Measurements from ENCODE around the gene IGFN1.
"Not testable (repeated sequence)": the region's sequence is repeated elsewhere in the genome, so short reads cannot be mapped to it uniquely, and the experiment has no call there.

IGFN1 gene

DNA sequence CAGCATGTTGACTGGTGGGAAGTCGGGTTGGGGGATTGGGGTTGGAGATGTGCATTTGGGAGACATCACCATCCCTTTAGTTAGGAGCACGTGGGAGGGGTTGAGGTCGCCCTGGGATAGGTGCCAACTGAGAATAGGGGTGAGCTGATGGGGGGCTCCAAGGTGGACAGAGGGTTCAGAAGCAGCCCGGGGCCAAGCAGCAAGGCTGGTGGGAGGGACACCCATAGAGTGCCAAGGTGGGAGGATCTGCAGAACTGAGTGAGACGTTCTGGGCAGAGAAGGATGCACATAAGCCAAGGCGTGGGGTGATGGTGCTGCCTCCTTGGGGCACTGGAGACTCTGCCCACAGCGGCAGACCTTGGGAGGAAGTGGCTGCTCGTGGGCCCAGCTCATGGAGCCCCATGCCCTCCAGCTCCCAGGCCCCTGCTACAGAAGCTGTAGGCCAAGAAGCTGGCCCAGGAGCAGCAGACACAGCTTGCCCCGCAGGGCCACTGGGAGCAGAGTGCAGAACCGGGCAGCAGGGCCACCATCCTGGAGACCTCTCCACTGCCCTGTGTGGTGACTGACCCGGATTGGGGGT is 61.3 kb downstream of the IGFN1 start:
- DNase-seq: no peak

DNA sequence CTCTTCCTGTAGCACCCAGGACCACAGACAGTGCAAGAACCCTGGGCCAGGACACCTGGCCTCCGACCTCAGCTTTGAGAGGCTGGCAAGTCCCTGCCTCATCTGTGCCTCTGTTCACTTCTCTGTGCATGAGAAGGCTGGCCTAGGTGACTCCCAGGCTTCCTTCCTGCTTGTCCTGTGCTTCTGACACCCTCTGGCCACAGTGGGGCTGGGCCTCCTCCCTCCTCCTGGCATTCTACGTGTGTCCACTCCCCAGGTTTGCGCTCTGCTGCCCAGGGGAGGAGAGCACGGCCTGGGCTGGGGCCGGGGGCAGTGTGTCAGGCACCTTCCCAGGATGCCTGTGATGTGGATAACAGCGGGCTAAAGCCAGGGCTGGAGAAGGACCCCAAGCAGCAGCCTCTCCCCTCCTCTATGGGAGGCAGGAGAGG is 62.3 kb downstream of the IGFN1 start:
- no peak for DNase-seq

- DNase-seq: no peak
These were observed 62.8 kb downstream of the IGFN1 start for GRCh38 chr1:201253411-201253810.

GRCh38 chr1:201253906-201254624 is 63.4 kb downstream of the IGFN1 start:
- DNase-seq: no peak

DNA sequence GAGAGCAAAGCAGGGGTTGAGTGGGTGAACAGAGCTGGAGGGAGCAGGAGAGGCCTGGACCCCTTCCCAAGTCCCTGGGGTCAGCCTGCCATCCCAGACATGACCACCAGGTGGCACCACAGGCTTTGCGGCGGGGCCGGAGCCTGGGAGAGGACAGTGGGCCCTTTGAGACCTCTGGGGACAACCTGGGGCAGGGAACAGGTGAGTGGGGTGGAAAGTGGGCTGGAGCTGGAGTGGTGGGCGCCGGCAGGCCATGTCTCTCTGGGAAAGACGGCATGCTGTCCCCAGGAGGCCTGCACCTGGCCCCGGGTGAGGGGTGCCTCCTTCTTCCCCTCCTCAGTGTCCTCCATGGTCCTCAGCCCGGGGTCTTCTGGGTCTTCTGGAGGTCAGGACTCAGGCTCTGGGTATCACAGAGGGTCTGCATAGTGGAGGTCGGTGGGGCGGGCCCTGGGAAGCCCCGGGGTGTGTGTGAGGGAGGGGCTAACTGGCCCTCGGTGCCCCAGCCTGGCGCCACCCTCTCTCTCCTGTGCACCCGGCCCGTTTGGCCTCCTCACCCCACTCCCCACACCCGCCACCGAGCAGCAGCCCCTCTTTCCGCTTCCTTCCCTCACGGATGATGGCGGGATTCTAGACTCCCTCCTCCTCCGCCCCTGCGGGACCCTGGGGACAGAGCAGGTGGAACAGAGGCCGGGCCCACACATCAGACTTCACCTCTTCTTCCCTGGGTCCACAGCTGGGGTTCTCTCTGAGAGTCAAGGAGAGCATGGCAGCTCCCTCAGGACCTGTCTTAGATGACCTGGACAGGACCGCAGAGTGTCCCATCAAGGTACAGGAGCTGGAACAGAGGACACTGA is 64.2 kb downstream of the IGFN1 start:
- DNase-seq: peak; percentile 91

DNA sequence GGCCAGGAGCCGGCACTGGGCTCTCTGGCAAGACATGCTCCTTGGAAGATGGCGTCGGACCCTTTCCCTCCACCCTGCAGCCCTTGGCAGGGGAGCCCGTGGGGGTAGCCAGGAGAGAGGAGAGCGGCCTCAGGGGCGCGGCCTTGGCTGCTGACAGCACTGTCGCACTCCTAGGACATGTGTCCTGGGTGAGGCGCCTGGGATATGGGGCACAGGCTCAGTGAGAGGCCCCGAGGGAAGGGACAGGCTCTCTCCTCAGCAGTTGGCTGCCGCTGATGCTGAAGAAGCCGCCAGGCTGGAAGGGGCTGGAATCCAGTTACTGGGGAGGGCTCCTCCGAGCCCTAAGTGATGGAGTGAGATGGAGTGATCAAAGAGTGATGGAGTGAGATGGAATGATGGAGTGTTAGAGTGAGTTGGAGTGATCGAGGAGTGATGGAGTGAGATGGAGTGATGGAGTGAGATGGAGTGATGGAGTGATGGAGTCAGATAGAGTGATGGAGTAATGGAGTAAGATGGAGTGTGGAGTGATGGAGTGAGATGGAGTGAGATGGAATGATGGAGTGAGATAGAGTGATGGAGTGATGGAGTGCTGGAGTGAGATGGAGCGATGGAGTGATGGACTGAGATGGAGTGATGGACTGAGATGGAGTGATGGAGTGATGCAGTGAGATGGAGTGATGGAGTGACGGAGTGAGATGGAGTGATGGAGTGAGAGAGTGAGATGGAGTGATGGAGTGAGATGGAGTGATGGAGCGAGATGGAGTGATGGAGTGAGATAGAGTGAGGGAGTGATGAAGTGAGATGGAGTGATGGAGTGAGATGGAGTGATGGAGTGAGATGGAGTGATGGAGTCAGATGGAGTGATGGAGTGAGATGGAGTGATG is 65.1 kb downstream of the IGFN1 start:
- no peak for DNase-seq

GRCh38 chr1:201258132-201258531 is 67.5 kb downstream of the IGFN1 start:
- DNase-seq: not testable (repeated sequence)

DNA sequence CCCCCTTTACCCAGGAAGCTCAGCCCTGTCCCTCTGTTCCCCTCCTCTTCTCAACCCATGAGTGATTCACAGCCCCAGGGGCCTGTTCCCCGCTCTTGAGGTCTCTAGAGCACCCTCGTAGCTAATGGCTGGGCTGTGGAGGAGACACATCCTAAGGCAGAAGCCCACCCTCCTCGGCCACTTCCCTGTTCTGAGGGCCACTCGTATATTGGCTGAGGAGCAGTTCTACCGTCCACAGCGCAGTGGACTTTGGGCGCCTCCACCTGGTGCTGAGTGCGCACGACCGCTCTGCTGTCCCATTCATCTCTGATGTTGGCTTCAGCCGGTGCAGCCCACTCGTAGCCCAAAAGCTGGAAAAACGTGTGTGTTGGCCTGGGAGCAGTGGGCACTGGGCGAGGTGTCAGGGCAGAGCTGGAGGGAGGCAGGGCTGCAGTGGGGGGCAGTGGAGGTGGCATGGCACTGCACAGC is 68.2 kb downstream of the IGFN1 start:
- DNase-seq: no peak

DNA sequence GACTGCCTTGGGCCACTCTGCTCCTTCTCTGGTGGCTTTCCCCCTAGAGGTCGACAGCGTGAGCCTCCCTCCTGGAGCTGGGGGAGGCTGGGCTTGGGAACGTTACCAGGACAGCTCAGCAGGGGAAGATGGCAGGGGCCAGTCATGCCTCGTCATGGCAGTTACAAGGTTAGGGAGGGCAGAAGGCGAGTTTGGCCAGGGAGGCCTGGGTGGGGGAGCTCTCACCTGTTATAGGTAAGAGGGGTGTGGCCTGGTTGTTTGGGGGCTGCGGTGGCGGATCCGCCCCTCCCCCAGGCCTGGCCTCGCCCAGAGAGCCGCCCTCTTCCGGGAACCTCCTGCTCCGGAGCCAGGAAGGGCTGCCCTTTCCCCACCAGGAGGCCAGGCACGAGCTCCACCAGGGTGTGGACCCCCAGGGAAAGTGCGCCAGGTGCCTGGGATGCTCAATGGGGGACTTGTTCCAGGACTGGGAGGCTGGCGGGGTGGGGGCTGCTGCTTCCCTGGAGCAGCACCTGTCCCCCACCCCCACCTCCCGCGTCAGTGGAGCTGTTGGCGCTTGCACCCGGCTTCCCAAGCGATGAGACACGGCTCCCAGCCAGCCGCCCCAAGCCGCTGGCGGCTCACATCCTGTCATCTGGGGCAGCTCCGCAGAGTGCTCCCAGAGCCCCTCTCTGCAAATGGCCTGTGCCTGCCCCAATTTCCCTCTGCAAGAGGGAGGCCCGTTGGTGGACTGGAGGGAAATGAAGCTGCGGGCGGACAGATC is 69.0 kb downstream of the IGFN1 start:
- DNase-seq: peak; percentile 54

GRCh38 chr1:201260236-201260590 is 69.6 kb downstream of the IGFN1 start:
- DNase-seq: no peak

DNA sequence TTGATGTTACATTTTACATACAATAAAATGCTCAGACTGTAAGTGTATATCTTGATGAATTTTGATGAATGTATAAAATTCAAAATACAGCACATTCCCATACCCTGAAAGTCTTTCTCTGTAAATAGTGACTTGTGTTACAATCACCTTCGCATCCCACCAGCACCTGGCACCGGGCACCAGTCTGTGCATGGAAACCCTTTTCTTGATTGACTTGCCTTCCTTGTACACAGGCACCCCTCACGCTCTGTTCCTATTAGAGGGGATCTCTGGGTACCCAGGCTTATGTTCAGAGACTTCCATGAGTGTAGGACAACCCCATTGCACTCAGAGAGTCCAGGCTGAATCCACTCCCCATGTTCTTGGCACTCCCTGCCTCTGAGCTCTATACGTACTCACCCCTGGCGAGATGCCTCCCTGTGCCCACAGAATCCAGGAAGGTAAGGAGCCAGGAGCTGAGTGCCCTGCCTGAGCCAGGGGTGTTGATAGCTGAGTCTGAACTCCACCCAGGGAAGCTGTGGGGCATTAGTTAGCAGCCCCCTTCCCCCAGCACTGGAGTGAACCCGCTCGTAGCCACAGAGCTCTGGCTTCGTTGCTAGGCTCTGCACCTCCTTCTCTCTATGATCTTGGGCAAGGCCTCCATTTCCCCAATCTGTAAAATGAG is 70.2 kb downstream of the IGFN1 start:
- no peak for DNase-seq

DNA sequence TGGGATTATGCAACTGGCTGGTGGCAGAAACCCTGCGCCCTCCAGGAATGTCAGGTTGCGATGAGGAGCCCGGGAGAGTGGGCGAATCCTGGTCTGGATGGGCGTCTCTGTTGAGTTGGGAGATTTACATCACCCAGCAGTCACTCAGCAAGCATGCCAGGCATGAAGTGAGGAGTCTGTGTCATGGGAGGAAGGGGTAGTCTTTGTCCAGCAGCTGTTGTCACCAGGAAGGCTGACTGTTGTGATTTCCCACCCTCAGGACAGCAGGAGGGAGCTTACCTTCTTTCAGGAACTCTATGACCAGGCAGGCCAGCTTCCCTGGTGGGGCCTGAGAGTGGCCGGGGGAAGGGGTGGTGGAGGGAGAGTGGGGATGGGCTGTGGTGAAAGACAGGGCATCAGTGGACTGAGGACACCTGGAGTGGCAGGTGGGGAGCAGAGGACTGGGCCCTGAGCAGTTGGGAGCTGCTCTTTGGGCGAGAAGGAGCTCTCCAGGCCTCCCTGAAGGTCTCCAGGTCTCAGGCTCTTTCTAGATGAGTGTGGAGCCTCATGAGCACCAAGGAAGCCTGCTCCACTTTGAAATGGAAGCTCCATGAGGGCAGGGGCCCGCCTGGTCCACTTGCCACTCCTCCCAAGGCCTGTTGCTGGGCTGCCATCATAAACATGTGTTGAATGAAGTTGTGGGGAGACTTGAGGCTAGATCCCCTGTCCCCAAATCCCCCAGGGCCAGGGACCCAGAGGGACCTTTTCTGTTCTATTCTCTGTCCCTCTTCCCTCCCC is 71.3 kb downstream of the IGFN1 start:
- DNase-seq: no peak

DNA sequence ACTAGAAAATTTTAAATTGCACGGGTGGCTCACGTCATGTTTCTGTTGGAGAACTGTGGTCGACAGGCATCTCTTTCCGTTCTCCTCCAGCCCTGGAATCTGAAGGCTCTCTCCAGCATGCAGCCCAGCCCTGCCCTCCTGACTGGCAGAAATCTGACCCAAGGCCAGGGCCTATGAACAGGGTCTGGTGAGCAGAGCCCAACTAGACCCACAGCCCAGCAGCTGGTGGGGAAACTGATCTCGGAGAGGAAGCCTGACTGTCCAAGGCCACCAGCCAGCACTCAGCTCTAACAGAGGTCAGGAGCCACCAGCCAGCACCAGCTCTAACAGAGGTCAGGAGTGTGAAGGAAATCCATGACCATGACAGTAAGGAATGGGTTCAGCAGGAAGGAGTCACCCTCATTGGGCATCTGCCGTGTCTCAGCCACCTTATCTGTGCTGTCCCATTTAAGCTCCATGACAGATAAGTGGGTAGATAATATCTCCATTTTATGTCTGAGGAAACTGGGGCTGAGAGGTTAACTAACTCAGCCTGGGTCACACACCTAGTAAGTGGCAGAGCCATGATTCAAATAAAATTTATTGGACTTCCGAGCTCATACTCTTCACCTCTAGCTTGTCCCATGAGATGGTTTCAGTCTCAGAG is 72.5 kb downstream of the IGFN1 start:
- peak; percentile 9 for DNase-seq

DNA sequence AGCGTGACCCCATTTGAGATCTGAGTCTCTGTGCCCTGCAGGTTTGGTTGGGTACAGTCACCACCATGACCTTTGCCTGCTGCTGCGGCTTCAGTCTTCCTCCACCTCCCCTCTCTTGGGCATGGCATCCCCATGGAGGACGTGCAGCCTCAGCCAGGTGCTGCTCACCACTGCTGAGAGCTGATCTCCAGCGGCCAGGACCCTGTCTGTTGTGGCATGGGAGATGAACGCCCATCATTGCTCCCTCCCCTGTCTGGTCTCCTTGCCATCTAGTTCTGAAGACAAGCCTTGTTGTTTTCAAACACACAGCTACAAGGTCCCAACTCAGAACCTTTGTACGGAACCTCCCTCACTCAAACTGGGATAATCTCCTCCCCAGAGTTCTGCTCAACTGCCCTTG is 73.4 kb downstream of the IGFN1 start:
- peak; percentile 49 for DNase-seq

- peak; percentile 11 for DNase-seq
These were observed 73.9 kb downstream of the IGFN1 start for GRCh38 chr1:201264554-201264953.

GRCh38 chr1:201265756-201266155 is 75.1 kb downstream of the IGFN1 start:
- no peak for DNase-seq

DNA sequence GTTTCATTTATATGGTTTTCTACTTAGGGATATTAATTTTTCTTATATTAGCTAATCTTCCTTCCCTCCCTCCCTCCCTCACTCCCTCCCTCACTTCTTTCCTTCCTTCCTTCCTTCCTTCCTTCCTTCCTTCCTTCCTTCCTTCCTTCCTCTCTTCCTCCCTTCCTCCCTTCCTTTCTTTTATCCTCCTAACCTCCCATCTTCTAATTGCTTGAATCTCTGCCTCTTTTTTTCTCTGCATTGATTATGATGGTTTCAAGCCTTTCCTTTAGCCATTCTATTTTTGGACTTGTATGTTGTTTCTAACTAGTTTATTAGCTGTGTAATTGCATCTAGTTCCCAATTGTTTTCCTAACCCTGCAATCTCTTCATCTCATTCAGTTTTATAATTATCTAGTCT is 75.7 kb downstream of the IGFN1 start:
- DNase-seq: no peak

GRCh38 chr1:201266774-201267173 is 76.2 kb downstream of the IGFN1 start:
- DNase-seq: no peak

DNA sequence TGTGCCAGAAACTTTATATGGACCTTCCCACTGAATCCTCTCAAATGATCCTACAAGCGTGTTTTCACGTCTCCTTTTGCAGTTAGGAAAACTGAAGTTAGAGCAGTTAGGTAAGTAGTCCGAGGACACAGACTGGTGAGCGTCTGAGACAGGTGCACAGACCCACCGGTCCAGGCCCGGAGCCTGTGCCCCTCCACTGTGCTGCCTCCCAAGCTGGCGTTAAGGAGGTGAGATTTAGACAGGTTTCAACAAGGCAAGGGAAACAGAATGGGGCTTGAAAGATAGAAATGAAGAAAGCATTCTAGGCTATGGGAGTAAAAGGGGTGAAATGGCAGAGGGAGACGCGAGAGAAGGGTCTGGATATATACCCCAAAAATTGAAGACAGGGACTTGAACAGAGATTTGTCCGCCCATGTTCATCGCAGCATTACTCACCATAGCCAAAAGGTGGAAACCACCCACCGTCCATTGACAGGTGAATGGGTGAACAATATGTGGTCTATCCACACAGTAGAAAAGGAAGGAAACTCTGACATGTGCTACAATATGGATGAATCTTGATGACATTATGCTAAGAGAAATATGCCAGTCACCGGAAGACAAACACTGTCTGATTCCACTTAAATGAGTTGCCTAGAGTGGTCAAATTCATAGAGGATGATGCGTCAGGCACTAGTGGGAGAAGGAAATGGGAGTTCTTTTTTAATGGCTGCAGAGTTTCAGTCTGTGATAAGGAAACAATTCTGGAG is 77.0 kb downstream of the IGFN1 start:
- DNase-seq: peak; percentile 28

Measured in activated CD8-positive, alpha-beta memory T cell treated with anti-CD3 and anti-CD28 coated beads for 24 hours (primary cell).